ENCODE data around the gene FOXP1.

The FOXP1 gene

GRCh38 chr3:71219744-71220638, 363.5 kb downstream of the FOXP1 start:
- no peak for TF ChIP-seq CTCF (IDR thresholded peaks at IDR 0.05)
- no peaks in the 10 kb centered on the region for H3K36me3 ChIP-seq
- H3K9me3 ChIP-seq: no peaks in the 10 kb centered on the region
- H3K4me3 ChIP-seq (ENCODE audit: low read depth in 1 of 2, low read length in 1 of 2): no peak overlapping the region
- no peak overlapping the region for H3K27ac ChIP-seq
- H3K4me1 ChIP-seq (ENCODE audit: control insufficient read depth in 1 of 2, insufficient read depth in 1 of 2, low read depth in 1 of 2, low read length in 1 of 2): no peaks in the 10 kb centered on the region
- H3K27me3 ChIP-seq: no peaks in the 10 kb centered on the region

- no peak for TF ChIP-seq CTCF (IDR thresholded peaks at IDR 0.05)
- H3K9me3 ChIP-seq: no peaks in the 10 kb centered on the region
- no peaks in the 10 kb centered on the region for H3K27me3 ChIP-seq
These were observed 365.0 kb downstream of the FOXP1 start for GRCh38 chr3:71218508-71218907.

DNA sequence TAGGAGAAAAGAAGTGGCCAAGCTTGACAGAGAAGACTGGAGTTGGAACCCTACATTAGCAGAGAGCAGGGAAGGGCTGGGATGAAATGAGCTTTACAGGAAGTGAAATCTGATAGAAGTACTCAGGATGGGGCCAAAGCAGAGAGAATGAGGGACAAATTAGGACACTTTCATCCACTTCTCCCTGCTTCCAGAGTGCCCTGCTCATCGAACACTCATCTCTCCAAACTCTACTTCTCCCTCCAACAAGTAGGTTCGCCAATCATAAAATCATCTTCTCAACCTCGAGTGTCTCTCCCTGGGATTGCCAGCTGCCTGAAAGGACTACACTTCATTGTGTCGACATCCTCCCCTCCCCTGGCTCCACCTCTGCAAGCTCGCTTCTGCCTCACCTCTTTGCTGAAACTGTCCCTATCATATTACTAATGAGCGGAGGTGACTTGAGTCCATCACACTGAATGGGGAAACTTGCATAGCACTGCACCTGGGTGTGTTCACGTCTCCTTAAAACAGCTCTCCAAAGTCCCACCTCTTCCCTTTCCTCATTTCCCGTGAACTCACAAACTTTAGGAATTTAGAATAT, 365.8 kb downstream of the FOXP1 start:
- H3K36me3 ChIP-seq: no peaks in the 10 kb centered on the region
- H3K4me3 ChIP-seq (ENCODE audit: low read depth in 1 of 2, low read length in 1 of 2): no peak overlapping the region
- H3K9me3 ChIP-seq: no peaks in the 10 kb centered on the region
- no peaks in the 10 kb centered on the region for H3K4me1 ChIP-seq (ENCODE audit: control insufficient read depth in 1 of 2, insufficient read depth in 1 of 2, low read depth in 1 of 2, low read length in 1 of 2)
- no peaks in the 10 kb centered on the region for H3K27me3 ChIP-seq
- H3K27ac ChIP-seq: no peak overlapping the region
- no peak for TF ChIP-seq CTCF (IDR thresholded peaks at IDR 0.05)

More at GRCh38 chr3:71218508-71218907, 365.0 kb downstream of the FOXP1 start:
- Histone ChIP-seq H3K4me1 (ENCODE audit: control insufficient read depth in 1 of 2, insufficient read depth in 1 of 2, low read depth in 1 of 2, low read length in 1 of 2) (no peaks in the 10 kb centered on the region), H3K36me3 (no peaks in the 10 kb centered on the region), H3K27ac (no peak overlapping the region), H3K4me3 (ENCODE audit: low read depth in 1 of 2, low read length in 1 of 2) (no peak overlapping the region)

DNA sequence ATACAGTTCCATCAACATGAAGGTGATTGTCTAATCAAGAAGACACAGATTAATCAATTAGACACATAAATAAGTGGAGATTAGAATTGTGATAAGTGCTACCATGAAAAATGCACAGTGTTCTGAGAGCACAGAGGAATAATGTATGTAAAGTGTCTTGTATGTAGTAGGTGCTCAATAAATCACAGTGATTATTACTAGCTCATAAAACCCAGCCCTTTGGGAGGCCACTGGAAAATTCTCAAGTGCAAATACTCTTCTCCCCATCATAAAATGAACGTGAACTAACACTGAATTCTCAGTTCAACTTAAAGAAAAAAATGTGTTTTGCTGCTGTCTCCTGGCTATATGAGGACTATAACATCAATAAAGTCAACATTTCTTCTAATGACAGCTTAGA, 368.2 kb downstream of the FOXP1 start:
- Histone ChIP-seq H3K27me3 (no peaks in the 10 kb centered on the region), H3K4me3 (ENCODE audit: low read depth in 1 of 2, low read length in 1 of 2) (no peak overlapping the region), H3K9me3 (no peaks in the 10 kb centered on the region), H3K36me3 (no peaks in the 10 kb centered on the region), H3K27ac (no peak overlapping the region), H3K4me1 (ENCODE audit: control insufficient read depth in 1 of 2, insufficient read depth in 1 of 2, low read depth in 1 of 2, low read length in 1 of 2) (peaks cover 12 to 14% of the 10 kb centered on the region in 2 experiments)
- TF ChIP-seq CTCF (IDR thresholded peaks at IDR 0.05): no peak

DNA sequence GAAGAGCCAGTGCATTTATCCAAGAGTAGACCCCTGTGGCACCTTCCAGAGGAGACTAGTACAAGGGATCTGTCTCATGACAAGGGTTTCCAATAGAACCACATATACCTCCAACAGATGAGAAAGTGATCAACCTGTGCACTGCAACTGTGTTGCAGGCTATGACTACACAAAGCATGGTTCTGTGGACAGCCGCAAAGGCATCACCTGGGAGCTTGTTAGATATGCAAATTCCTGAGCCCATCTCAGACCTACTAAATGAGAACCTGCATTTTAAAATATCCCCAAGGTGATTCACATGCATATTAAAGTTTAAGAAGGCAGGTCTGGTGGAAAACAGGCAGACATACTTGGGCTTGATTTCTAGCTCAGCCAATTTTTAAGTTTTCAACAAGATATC, 368.7 kb downstream of the FOXP1 start:
- Histone ChIP-seq H3K27me3 (no peaks in the 10 kb centered on the region), H3K4me1 (ENCODE audit: control insufficient read depth in 1 of 2, insufficient read depth in 1 of 2, low read depth in 1 of 2, low read length in 1 of 2) (peaks cover 18 to 19% of the 10 kb centered on the region in 2 experiments), H3K36me3 (no peaks in the 10 kb centered on the region), H3K9me3 (no peaks in the 10 kb centered on the region), H3K4me3 (ENCODE audit: low read depth in 1 of 2, low read length in 1 of 2) (no peak overlapping the region), H3K27ac (no peak overlapping the region)
- TF ChIP-seq CTCF (IDR thresholded peaks at IDR 0.05): no peak
